ENCODE data around the gene HTATSF1.

The HTATSF1 gene

GRCh38 chrX:136542281-136542680 is 44.9 kb downstream of the HTATSF1 start:
- H3K4me3 ChIP-seq (ENCODE audit: low read depth in 1 of 2, low read length in 2 of 2) = no peak overlapping the region
- peaks cover 4 to 6% of the 10 kb centered on the region in 2 donors for H3K27me3 ChIP-seq (ENCODE audit: control insufficient read depth in 1 of 2, insufficient read depth in 2 of 2, low read length in 2 of 2)
- H3K9ac ChIP-seq (ENCODE audit: low read length) = no peak overlapping the region
- H3K9me3 ChIP-seq (ENCODE audit: low read length) = no peaks in the 10 kb centered on the region
- H3K4me1 ChIP-seq (ENCODE audit: insufficient read depth, low read length) = no peaks in the 10 kb centered on the region
- no peaks in the 10 kb centered on the region for H3K36me3 ChIP-seq (ENCODE audit: insufficient read depth, low read length)
- no peak overlapping the region for H3K27ac ChIP-seq (ENCODE audit: low read depth, low read length)

- Histone ChIP-seq H3K36me3 (ENCODE audit: insufficient read depth, low read length) (no peaks in the 10 kb centered on the region), H3K9me3 (ENCODE audit: low read length) (no peaks in the 10 kb centered on the region), H3K27me3 (ENCODE audit: control insufficient read depth in 1 of 2, insufficient read depth in 2 of 2, low read length in 2 of 2) (peaks cover 4 to 6% of the 10 kb centered on the region in 2 donors), H3K4me3 (ENCODE audit: low read depth in 1 of 2, low read length in 2 of 2) (no peak overlapping the region), H3K27ac (ENCODE audit: low read depth, low read length) (no peak overlapping the region), H3K4me1 (ENCODE audit: insufficient read depth, low read length) (no peaks in the 10 kb centered on the region), H3K9ac (ENCODE audit: low read length) (no peak overlapping the region)
Measured at GRCh38 chrX:136546371-136546781, 49.0 kb downstream of the HTATSF1 start.

GRCh38 chrX:136549226-136549625 is 51.8 kb downstream of the HTATSF1 start:
- Histone ChIP-seq H3K4me3 (ENCODE audit: low read depth in 1 of 2, low read length in 2 of 2) (no peak overlapping the region), H3K9me3 (ENCODE audit: low read length) (no peaks in the 10 kb centered on the region), H3K27ac (ENCODE audit: low read depth, low read length) (no peak overlapping the region), H3K9ac (ENCODE audit: low read length) (no peak overlapping the region), H3K4me1 (ENCODE audit: insufficient read depth, low read length) (no peaks in the 10 kb centered on the region), H3K36me3 (ENCODE audit: insufficient read depth, low read length) (no peaks in the 10 kb centered on the region), H3K27me3 (ENCODE audit: control insufficient read depth in 1 of 2, insufficient read depth in 2 of 2, low read length in 2 of 2) (peaks cover 0 to 4% of the 10 kb centered on the region in 2 donors)

GRCh38 chrX:136551410-136551809 is 54.0 kb downstream of the HTATSF1 start:
- no peak overlapping the region for H3K27ac ChIP-seq (ENCODE audit: low read depth, low read length)
- peaks cover under 1 to 4% of the 10 kb centered on the region in 2 donors for H3K27me3 ChIP-seq (ENCODE audit: control insufficient read depth in 1 of 2, insufficient read depth in 2 of 2, low read length in 2 of 2)
- no peak overlapping the region for H3K4me3 ChIP-seq (ENCODE audit: low read depth in 1 of 2, low read length in 2 of 2)
- no peak overlapping the region for H3K9ac ChIP-seq (ENCODE audit: low read length)
- no peaks in the 10 kb centered on the region for H3K36me3 ChIP-seq (ENCODE audit: insufficient read depth, low read length)
- no peaks in the 10 kb centered on the region for H3K9me3 ChIP-seq (ENCODE audit: low read length)
- H3K4me1 ChIP-seq (ENCODE audit: insufficient read depth, low read length) = no peaks in the 10 kb centered on the region

GRCh38 chrX:136555694-136556093 is 58.3 kb downstream of the HTATSF1 start:
- H3K27me3 ChIP-seq (ENCODE audit: control insufficient read depth in 1 of 2, insufficient read depth in 2 of 2, low read length in 2 of 2) = peaks cover 4% of the 10 kb centered on the region in 2 donors
- no peak overlapping the region for H3K9ac ChIP-seq (ENCODE audit: low read length)
- H3K27ac ChIP-seq (ENCODE audit: low read depth, low read length) = no peak overlapping the region
- H3K4me1 ChIP-seq (ENCODE audit: insufficient read depth, low read length) = no peaks in the 10 kb centered on the region
- H3K9me3 ChIP-seq (ENCODE audit: low read length) = no peaks in the 10 kb centered on the region
- H3K36me3 ChIP-seq (ENCODE audit: insufficient read depth, low read length) = no peaks in the 10 kb centered on the region
- H3K4me3 ChIP-seq (ENCODE audit: low read depth in 1 of 2, low read length in 2 of 2) = no peak overlapping the region
